Measurements from ENCODE around the gene ADAT3. TPM values are rescaled to one million over a fixed set of nuclear protein-coding genes. Genes with fewer than 3 reads are reported as not detected.

ADAT3 gene
- total RNA-seq, 1 donor from 2014 or later = 0.79 TPM

GRCh38 chr19:1929021-1929742 lies 24.0 kb downstream of the ADAT3 start:
- peak; percentile 45 for DNase-seq (ENCODE audit: low read depth)
- Histone ChIP-seq H3K27me3 (ENCODE audit: control insufficient read depth, insufficient read depth, low read length) (no peaks in the 10 kb centered on the region), H3K4me3 (ENCODE audit: low read depth, low read length) (no peak overlapping the region), H3K36me3 (ENCODE audit: control insufficient read depth, insufficient read depth, low read length) (peaks cover 2% of the 10 kb centered on the region)
- no peak for FAIRE-seq
- TF ChIP-seq CTCF (IDR thresholded peaks at IDR 0.05; ENCODE audit: insufficient read depth, low read length, severe bottlenecking) = peak; percentile 92

- Histone ChIP-seq H3K27me3 (ENCODE audit: control insufficient read depth, insufficient read depth, low read length) (no peaks in the 10 kb centered on the region), H3K4me3 (ENCODE audit: low read depth, low read length) (no peak overlapping the region), H3K36me3 (ENCODE audit: control insufficient read depth, insufficient read depth, low read length) (no peaks in the 10 kb centered on the region)
- FAIRE-seq (no peak), DNase-seq (ENCODE audit: low read depth) (no peak)
- TF ChIP-seq CTCF (IDR thresholded peaks at IDR 0.05; ENCODE audit: insufficient read depth, low read length, severe bottlenecking) = no peak
Measured at GRCh38 chr19:1931445-1931844, 26.2 kb downstream of the ADAT3 start.

GRCh38 chr19:1932395-1932794 lies 27.2 kb downstream of the ADAT3 start:
- Histone ChIP-seq H3K27me3 (ENCODE audit: control insufficient read depth, insufficient read depth, low read length) (no peaks in the 10 kb centered on the region), H3K4me3 (ENCODE audit: low read depth, low read length) (no peak overlapping the region), H3K36me3 (ENCODE audit: control insufficient read depth, insufficient read depth, low read length) (no peaks in the 10 kb centered on the region)
- FAIRE-seq (no peak), DNase-seq (ENCODE audit: low read depth) (no peak)
- no peak for TF ChIP-seq CTCF (IDR thresholded peaks at IDR 0.05; ENCODE audit: insufficient read depth, low read length, severe bottlenecking)

GRCh38 chr19:1933244-1933643 lies 28.0 kb downstream of the ADAT3 start:
- no peak for FAIRE-seq
- no peak overlapping the region for H3K4me3 ChIP-seq (ENCODE audit: low read depth, low read length)
- TF ChIP-seq CTCF (IDR thresholded peaks at IDR 0.05; ENCODE audit: insufficient read depth, low read length, severe bottlenecking) = no peak
- no peaks in the 10 kb centered on the region for H3K27me3 ChIP-seq (ENCODE audit: control insufficient read depth, insufficient read depth, low read length)
- no peak for DNase-seq (ENCODE audit: low read depth)
- H3K36me3 ChIP-seq (ENCODE audit: control insufficient read depth, insufficient read depth, low read length) = no peaks in the 10 kb centered on the region

- TF ChIP-seq CTCF (IDR thresholded peaks at IDR 0.05; ENCODE audit: insufficient read depth, low read length, severe bottlenecking) = no peak
- H3K36me3 ChIP-seq (ENCODE audit: control insufficient read depth, insufficient read depth, low read length) = no peaks in the 10 kb centered on the region
- no peak overlapping the region for H3K4me3 ChIP-seq (ENCODE audit: low read depth, low read length)
- DNase-seq (ENCODE audit: low read depth) (no peak), FAIRE-seq (no peak)
- no peaks in the 10 kb centered on the region for H3K27me3 ChIP-seq (ENCODE audit: control insufficient read depth, insufficient read depth, low read length)
Measured at GRCh38 chr19:1933942-1934341, 28.7 kb downstream of the ADAT3 start.
